Hypothalamus (tissue), 51 donors: Measurements from ENCODE around the gene CCDC142.

ENCODE experiments used
- DNase-seq, 51 donors: peaks; one replicate each; lab custom pipeline; 2025; lab: John Stamatoyannopoulos, UW

The CCDC142 gene, protein sequence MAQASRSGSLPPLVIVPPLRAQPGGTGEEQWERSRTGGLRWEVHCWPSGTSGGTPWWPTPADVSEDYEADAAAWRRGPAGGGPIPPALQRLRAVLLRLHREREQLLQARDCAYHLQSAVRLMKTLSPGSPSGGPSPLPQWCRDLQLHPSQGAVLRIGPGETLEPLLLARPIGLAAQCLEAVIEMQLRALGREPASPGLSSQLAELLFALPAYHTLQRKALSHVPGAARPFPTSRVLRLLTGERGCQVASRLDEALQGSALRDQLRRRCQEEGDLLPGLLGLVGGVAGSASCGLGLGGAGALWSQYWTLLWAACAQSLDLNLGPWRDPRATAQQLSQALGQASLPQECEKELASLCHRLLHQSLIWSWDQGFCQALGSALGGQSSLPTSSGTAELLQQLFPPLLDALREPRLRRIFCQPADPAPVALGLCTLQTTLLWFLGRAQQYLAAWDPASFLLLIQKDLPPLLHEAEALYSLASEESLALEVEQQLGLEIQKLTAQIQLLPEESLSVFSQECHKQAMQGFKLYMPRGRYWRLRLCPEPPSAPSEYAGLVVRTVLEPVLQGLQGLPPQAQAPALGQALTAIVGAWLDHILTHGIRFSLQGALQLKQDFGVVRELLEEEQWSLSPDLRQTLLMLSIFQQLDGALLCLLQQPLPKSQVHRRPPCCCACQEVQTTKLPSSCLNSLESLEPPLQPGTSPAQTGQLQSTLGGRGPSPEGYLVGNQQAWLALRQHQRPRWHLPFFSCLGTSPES

GRCh38 chr2:74482801-74483674 lies at the start of gene CCDC142, which contains the start of gene TTC31:
Gene CCDC142 (minus strand): TSS chr2:74482998. CDS start chr2:74482837, 161 bp downstream.
Gene TTC31 (plus strand): TSS chr2:74483081. CDS start chr2:74483096, 15 bp downstream.
- DNase-seq, result peak; percentile 77 to 99 (median 93)

- DNase-seq, result no peak
These were observed 49.4 kb upstream of the CCDC142 start for GRCh38 chr2:74532222-74532621.

- DNase-seq, result no peak
These were observed 48.9 kb upstream of the CCDC142 start for GRCh38 chr2:74531666-74532065.

GRCh38 chr2:74530239-74531187 lies 47.7 kb upstream of the CCDC142 start:
- DNase-seq, result peak in 26 of 51 donors; percentile 18 to 60 (median 38)

GRCh38 chr2:74529357-74530238 lies 46.8 kb upstream of the CCDC142 start, which contains the start of the genes AUP1 and HTRA2:
Gene AUP1 (minus strand): TSS chr2:74529706. CDS start chr2:74529629, 77 bp downstream.
Gene HTRA2 (plus strand): TSS chr2:74529933. CDS start chr2:74530007, 74 bp downstream.
- peak; percentile 73 to 99 (median 98) for DNase-seq

GRCh38 chr2:74528600-74529356 lies 46.0 kb upstream of the CCDC142 start:
- peak in 1 of 51 donors; percentile 65 for DNase-seq

DNA sequence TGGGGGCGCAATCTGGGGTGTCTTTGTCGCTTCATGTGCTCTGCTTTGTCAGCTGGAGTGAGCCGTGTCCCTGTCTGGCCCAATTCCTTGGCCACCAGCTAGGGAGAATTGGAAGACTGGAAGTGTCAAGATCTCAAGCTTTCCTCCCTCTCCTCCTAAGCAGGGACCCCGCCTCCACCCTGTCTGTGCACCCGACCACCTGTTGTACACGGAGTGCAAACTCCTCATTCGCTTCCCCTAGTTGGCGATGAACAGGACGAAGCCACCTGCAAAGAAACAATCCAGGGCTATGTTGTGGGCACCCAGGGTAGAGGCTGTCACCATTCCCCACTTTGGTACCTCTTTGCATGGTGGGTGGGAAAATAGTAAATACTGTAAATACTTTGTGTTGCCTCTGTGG lies 44.9 kb upstream of the CCDC142 start:
- DNase-seq, result no peak

DNA sequence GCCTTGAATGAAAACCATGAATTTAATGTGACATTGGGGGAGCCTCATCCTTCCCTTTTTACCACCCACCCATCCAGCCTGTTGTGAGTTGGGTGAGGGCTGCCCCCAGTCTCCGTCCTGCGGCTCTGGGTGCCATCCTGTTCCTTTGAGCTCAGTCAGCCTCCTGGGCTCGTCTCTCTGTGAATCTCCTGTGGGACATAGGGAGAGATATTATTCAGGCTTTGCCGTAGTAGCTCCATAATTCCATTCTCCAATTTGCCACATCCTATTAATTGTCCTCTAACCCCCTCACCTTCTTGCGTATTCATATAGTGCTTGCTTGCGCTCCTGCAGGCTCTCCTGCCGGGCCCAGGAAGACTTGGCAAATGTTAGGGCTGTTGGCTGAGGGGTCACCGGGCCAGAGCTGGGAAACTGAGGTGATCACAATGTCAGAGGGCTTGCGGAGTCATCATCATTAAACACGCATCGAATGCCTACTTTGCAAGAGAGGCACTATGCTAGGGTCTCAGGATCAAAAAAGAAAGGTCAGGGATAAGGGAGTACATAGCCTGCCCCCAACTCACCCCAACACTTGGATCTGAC lies 43.9 kb upstream of the CCDC142 start:
- DNase-seq, result no peak

- DNase-seq, result no peak
These were observed 43.2 kb upstream of the CCDC142 start, which contains the start of gene DQX1 for GRCh38 chr2:74525717-74526648. Gene DQX1 (minus strand): TSS chr2:74526231. CDS start chr2:74525729, 502 bp downstream.

- no peak for DNase-seq
These were observed 42.3 kb upstream of the CCDC142 start for GRCh38 chr2:74524955-74525716.

DNA sequence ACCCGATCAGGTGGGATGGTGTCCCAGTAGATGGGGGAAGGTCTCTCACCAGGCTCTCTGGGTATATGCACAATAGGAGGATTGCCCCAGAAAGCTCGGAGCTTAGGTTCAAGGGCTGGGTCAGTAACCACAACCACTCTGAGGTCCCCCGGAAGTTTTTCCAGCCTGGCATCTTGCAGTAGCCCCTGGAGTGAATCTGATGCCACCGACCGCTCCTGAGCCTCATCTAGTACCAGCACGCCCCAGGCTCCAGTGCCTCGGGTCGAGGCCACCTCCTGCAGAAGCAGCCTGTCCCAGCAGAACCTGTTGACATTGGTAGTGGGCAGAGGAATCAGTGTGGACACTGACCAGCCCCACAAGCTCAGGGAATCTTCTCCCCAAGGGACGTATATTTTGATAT lies 41.2 kb upstream of the CCDC142 start:
- no peak for DNase-seq

DNA sequence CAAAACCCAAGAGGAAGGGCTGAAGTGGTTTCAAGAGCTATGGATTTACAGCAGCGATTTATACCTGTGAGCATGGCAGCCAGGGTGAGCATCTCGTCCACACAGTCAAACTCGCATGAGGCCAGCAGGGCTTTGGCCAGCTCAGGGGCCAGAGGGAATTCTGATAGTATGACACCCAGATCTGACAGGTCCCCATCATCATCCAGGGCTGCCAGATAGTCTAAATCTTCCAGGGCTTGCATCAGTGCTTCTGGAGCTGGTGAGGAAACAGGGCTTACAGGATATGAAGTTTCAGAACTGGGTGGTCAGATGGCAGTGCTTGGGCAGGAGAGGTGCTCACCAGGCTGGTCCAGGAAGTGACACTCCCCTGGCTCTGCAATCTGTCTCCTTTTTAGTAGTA lies 39.7 kb upstream of the CCDC142 start:
- no peak for DNase-seq

- no peak for DNase-seq
These were observed 33.9 kb upstream of the CCDC142 start for GRCh38 chr2:74516650-74517049.

DNA sequence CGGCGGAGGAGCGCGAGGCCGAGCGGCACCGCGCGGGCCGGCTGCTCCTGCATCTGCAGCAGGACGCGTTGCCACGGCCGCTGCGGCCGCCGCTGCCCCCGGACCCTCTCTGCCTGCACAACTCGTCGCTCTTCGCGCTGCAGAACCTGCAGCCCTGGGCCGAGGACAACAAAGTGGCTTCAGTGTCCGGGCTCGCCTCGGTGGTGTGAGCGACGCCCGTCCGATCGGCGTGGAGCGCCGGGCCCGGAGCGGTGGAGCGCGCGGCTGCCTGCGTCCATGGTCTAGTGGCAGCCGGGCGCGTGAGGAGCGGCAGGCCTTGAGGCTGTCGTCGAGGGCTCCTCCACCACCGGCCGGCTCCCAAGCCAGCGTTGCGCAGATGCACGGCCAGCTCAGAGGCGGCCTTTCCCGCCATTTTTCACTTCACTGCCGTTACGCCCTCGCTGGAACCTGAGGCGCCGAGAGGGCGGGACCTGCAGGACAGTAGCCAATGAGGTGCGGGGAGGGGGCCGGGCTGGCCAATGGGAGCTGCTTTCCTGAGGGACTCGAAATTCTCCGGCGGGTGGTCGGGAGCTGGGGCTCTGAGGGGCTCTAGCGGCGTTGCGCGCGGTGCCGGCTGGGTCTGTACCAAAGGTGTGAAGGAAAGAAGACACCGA lies 33.3 kb upstream of the CCDC142 start:
- peak in 19 of 51 donors; percentile 2 to 57 (median 14) for DNase-seq
